ENCODE data around the gene TDRKH.

- TF ChIP-seq CTCF (IDR thresholded peaks at IDR 0.05; ENCODE audit: low read length) = no peak
- no peak for TF ChIP-seq EZH2phosphoT487 (IDR thresholded peaks at IDR 0.05; ENCODE audit: low read length)
- no peak for TF ChIP-seq EZH2 (optimal IDR thresholded peaks at IDR 0.05; ENCODE audit: low read depth, low read length)
These were observed 7.6 kb downstream of the TDRKH start for GRCh38 chr1:151782741-151783140.

Measured in MM.1S (cell line).